ENCODE results near the gene ZFP91. TPM values are rescaled to one million over a fixed set of nuclear protein-coding genes. Genes with fewer than 3 reads are reported as not detected.

Gene ZFP91
- total RNA-seq, 4 donors from 2014 or later: 64.9 to 94.8 (median 89.7) TPM

- 83 to 92% methylated on average over 2 to 4 of the region's 5 CpGs for WGBS, 2 donors (ENCODE audit: low coverage in 1 of 2)
- Histone ChIP-seq H3K9me3 (no peaks in the 10 kb centered on the region), H3K4me3 (no peak overlapping the region), H3K27ac (no peak overlapping the region), H3K4me1 (peaks cover 0 to 42% (median 0%) of the 10 kb centered on the region in 3 donors), H3K27me3 (no peaks in the 10 kb centered on the region), H3K36me3 (peaks cover 4 to 36% of the 10 kb centered on the region in 2 donors)
- no peak for ATAC-seq
- TF ChIP-seq EP300 (IDR thresholded peaks at IDR 0.05): no peak
- TF ChIP-seq POLR2AphosphoS5 (IDR thresholded peaks at IDR 0.05): no peak
- TF ChIP-seq, protein P1, sequence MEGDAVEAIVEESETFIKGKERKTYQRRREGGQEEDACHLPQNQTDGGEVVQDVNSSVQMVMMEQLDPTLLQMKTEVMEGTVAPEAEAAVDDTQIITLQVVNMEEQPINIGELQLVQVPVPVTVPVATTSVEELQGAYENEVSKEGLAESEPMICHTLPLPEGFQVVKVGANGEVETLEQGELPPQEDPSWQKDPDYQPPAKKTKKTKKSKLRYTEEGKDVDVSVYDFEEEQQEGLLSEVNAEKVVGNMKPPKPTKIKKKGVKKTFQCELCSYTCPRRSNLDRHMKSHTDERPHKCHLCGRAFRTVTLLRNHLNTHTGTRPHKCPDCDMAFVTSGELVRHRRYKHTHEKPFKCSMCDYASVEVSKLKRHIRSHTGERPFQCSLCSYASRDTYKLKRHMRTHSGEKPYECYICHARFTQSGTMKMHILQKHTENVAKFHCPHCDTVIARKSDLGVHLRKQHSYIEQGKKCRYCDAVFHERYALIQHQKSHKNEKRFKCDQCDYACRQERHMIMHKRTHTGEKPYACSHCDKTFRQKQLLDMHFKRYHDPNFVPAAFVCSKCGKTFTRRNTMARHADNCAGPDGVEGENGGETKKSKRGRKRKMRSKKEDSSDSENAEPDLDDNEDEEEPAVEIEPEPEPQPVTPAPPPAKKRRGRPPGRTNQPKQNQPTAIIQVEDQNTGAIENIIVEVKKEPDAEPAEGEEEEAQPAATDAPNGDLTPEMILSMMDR (IDR thresholded peaks at IDR 0.05): no peak
- TF ChIP-seq POLR2A (IDR thresholded peaks at IDR 0.05): no peak
Observed at GRCh38 chr11:58608331-58608730, 29.5 kb downstream of the ZFP91 start.

DNA sequence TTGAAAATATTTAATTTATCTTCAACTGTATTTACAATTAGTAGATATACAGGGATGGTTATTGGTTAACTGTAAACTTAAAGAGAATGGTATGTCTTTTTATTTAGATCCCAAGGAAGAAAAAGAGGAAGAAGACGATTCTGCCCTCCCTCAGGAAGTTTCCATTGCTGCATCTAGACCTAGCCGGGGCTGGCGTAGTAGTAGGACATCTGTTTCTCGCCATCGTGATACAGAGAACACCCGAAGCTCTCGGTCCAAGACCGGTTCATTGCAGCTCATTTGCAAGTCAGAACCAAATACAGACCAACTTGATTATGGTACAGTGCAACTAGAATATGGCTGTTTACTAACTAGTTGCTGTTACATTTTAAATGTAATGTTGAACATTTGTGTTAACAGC is 30.9 kb downstream of the ZFP91 start:
- Histone ChIP-seq H3K27me3 (no peaks in the 10 kb centered on the region), H3K4me1 (peaks cover 0 to 31% (median 0%) of the 10 kb centered on the region in 3 donors), H3K9me3 (no peaks in the 10 kb centered on the region), H3K4me3 (no peak overlapping the region), H3K36me3 (peaks cover 12 to 50% of the 10 kb centered on the region in 2 donors), H3K27ac (no peak overlapping the region)
- 86 to 96% methylated on average over 7 to 8 of the region's 8 CpGs for WGBS, 2 donors (ENCODE audit: low coverage in 1 of 2)
- ATAC-seq: no peak
- TF ChIP-seq POLR2A (IDR thresholded peaks at IDR 0.05): no peak
- TF ChIP-seq EP300 (IDR thresholded peaks at IDR 0.05): no peak
- TF ChIP-seq POLR2AphosphoS5 (IDR thresholded peaks at IDR 0.05): no peak

DNA sequence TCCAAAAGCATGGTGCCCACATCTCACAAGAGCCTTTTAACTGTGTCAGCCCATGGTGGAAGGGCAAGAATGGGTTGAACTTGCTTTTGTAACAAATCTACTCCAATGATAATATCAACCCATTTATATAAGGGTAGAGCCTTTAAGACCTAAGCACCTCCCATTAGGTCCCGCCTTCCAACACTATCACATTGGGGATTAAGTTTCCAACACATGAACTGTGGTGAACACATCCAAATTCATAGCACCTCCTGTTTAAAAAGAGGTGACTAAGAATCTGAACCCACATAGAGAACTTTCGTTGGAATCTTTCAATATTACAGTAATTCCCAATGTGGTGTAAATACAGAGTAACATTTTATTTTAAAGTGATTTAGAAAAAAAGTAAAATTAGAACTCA is 34.4 kb downstream of the ZFP91 start:
- ATAC-seq: no peak
- H3K27ac ChIP-seq: no peak overlapping the region
- H3K27me3 ChIP-seq: no peaks in the 10 kb centered on the region
- no peaks in the 10 kb centered on the region for H3K9me3 ChIP-seq
- H3K36me3 ChIP-seq: peaks cover 19 to 85% of the 10 kb centered on the region in 2 donors
- peaks cover 0 to 9% (median 0%) of the 10 kb centered on the region in 3 donors for H3K4me1 ChIP-seq
- 90 to 100% methylated on average over 1 to 2 of the region's 2 CpGs for WGBS, 2 donors (ENCODE audit: low coverage in 1 of 2)
- TF ChIP-seq EP300 (IDR thresholded peaks at IDR 0.05): no peak
- no peak overlapping the region for H3K4me3 ChIP-seq

DNA sequence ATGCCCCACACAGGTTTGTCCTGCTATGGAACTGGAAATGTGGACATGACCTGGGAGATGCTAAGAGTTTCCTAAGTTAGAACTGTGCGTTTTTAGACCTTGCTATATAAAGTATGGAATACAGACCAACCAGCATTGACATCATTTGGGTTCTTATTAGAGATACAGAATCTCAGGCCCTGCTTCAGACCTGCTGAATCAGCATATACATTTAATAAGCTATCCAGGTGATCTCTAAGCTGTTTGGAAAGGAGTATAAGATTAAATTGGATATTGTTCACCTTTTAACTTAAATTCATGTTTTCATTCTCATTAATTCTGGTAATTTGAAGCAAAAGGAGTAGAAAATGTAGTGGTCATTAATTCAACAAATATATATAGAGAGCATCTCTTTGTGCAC is 36.7 kb downstream of the ZFP91 start:
- no peak for ATAC-seq
- 88 to 91% methylated on average over 1 of the region's 1 CpG for WGBS, 2 donors (ENCODE audit: low coverage in 1 of 2)

DNA sequence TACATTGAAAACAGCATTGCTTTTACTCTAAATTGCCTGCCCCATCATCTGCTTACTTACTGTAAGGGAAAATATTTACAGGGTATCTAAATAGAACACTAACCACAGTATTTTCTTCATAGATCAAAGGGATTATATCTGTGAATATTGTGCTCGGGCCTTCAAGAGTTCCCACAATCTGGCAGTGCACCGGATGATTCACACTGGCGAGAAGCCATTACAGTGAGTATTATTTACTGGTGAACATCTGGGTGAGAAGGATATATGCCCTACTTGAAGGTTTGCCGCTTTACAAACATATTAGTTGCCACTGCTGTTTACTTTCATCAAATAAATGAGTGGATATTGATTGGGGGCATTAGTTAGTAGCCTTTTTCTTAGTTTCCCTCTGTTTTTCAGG is 37.7 kb downstream of the ZFP91 start:
- TF ChIP-seq EP300 (IDR thresholded peaks at IDR 0.05) (no peak), POLR2AphosphoS5 (IDR thresholded peaks at IDR 0.05) (peak; percentile 59), POLR2A (IDR thresholded peaks at IDR 0.05) (no peak)
- TF ChIP-seq, protein P1 (IDR thresholded peaks at IDR 0.05): no peak
- Histone ChIP-seq H3K4me3 (no peak overlapping the region), H3K27ac (no peak overlapping the region), H3K36me3 (peaks cover 19 to 94% of the 10 kb centered on the region in 2 donors), H3K27me3 (no peaks in the 10 kb centered on the region), H3K9me3 (no peaks in the 10 kb centered on the region), H3K4me1 (peaks cover 0 to 12% (median 0%) of the 10 kb centered on the region in 3 donors)
- ATAC-seq: peak; percentile 65
- WGBS, 2 donors (ENCODE audit: low coverage in 1 of 2): 7 to 36% methylated on average over 4 of the region's 4 CpGs

More for the DNA sequence above, 36.7 kb downstream of the ZFP91 start:
- H3K4me3 ChIP-seq: no peak overlapping the region
- H3K27me3 ChIP-seq: no peaks in the 10 kb centered on the region
- H3K9me3 ChIP-seq: no peaks in the 10 kb centered on the region
- no peak overlapping the region for H3K27ac ChIP-seq
- peaks cover 19 to 100% of the 10 kb centered on the region in 2 donors for H3K36me3 ChIP-seq
- H3K4me1 ChIP-seq: peaks cover 0 to 9% (median 0%) of the 10 kb centered on the region in 3 donors
- no peak for TF ChIP-seq POLR2A (IDR thresholded peaks at IDR 0.05)
- TF ChIP-seq EP300 (IDR thresholded peaks at IDR 0.05): no peak
- TF ChIP-seq POLR2AphosphoS5 (IDR thresholded peaks at IDR 0.05): no peak
- TF ChIP-seq, protein P1 (IDR thresholded peaks at IDR 0.05): no peak

- no peak overlapping the region for H3K4me3 ChIP-seq
- H3K9me3 ChIP-seq: no peaks in the 10 kb centered on the region
- peaks cover 18 to 85% of the 10 kb centered on the region in 2 donors for H3K36me3 ChIP-seq
- ATAC-seq: no peak
- 55 to 81% methylated on average over 3 to 4 of the region's 4 CpGs for WGBS, 2 donors (ENCODE audit: low coverage in 1 of 2)
- TF ChIP-seq POLR2A (IDR thresholded peaks at IDR 0.05) (no peak), EP300 (IDR thresholded peaks at IDR 0.05) (no peak), POLR2AphosphoS5 (IDR thresholded peaks at IDR 0.05) (no peak)
- TF ChIP-seq, protein P1 (IDR thresholded peaks at IDR 0.05): no peak
- H3K27me3 ChIP-seq: no peaks in the 10 kb centered on the region
- peaks cover 3 to 27% (median 6%) of the 10 kb centered on the region in 3 donors for H3K4me1 ChIP-seq
- H3K27ac ChIP-seq: no peak overlapping the region
Observed at GRCh38 chr11:58617976-58618557, 39.2 kb downstream of the ZFP91 start.
